GM12892 (cell line): ENCODE results near the gene EBP.

ENCODE experiments used
- POLR2A ChIP-seq: IDR thresholded peaks from 2 replicates; pipeline ENCODE4 v1.6.1; 2011; ENCODE audit warnings: low read depth, low read length, control low read depth
- TAF1 ChIP-seq: IDR thresholded peaks from 2 replicates; pipeline ENCODE4 v1.6.1; 2011; ENCODE audit warnings: low read depth, mild to moderate bottlenecking, control low read depth, low read length, borderline replicate concordance

GRCh38 chrX:48520455-48520854 is 1.2 kb upstream of the EBP start:
- TF ChIP-seq TAF1 = no peak
- TF ChIP-seq POLR2A = no peak
